ENCODE data around the gene CCER1.

Gene CCER1

DNA sequence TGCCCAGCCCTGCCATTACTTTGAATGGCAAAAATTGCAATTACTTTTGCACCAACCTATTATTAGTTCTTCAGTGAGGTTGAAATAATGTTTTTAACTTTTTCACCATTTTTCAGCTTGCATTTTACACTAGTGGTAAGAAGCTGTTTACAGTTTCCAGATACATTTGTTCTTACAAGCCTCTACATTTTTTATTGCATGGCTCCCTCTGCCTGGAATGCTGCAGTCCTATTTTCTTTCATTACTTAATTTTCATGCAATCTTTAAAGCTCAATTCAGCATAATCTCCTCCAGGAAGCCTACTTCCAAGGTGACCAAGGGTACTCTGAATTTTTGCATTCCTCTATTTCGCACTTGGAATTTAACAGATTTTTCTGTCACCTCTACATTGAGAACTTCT is 33.4 kb downstream of the CCER1 start:
- DNase-seq (ENCODE audit: low read depth in 1 of 2, low spot score in 1 of 2), result no peak

DNA sequence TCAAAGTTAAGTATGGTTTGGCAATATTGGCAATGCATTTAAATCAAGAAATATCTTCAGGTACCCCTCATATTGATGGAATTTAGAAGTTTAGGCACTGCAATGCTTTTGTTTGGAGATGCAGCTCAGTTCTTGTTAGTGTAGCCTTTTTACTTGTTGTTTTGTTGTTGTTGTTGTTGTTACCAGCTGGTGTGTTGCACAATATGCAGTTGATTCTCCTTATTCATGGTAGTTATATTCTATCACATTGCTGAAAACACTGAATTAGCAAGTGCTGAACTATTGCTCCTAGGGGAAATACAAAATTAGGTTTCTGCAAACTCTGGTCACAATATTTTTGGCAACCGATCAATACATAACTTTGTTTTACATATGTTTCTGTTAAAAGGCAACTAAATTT is 34.8 kb downstream of the CCER1 start:
- no peak for DNase-seq (ENCODE audit: low read depth in 1 of 2, low spot score in 1 of 2)

DNA sequence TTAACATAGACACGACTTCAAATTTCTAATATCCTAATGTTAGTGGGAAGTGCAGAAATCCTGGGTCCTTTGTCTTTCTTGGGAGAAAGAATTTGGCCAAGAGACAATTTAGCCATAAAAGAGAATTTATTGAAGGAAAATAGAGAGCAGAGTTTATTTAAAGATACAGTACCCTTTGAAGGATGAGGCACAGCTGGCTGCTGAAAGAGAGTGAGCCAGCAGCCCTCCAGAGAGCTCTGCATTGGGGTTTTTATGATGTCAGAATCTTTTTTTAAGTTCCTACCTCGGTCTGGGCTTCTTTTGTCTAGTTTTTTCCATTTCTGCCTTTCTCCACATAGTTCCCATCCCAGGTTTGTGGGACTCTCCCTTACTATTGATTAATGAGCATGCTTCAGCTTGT is 37.5 kb downstream of the CCER1 start:
- no peak for DNase-seq (ENCODE audit: low read depth in 1 of 2, low spot score in 1 of 2)

- no peak for DNase-seq (ENCODE audit: low read depth in 1 of 2, low spot score in 1 of 2)
Measured at GRCh38 chr12:90916516-90916915, 38.5 kb downstream of the CCER1 start.

- DNase-seq (ENCODE audit: low read depth in 1 of 2, low spot score in 1 of 2), result no peak
Measured at GRCh38 chr12:90915353-90915752, 39.6 kb downstream of the CCER1 start.

GRCh38 chr12:90910958-90911357 is 44.0 kb downstream of the CCER1 start:
- DNase-seq (ENCODE audit: low read depth in 1 of 2, low spot score in 1 of 2), result no peak

GRCh38 chr12:90909069-90909770 is 45.8 kb downstream of the CCER1 start:
- no peak for DNase-seq (ENCODE audit: low read depth in 1 of 2, low spot score in 1 of 2)

DNA sequence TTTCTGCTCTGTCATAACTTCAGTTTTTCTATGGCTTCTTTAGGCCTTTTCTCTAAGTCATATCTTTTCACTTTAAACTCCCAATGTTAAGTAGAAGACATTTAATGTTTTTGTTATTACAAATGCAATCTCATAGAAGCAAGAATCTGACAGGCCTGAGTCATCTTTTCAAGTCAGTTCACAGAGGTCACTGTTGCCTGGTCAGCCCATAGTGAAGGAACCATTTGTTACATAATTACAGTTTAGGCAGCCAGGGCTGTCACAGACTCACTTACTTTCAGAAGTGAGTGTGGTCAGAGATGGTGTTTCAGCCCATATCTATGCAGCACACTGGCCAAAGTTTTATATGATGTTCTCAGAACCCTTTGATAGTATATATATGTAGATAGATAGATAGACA is 46.5 kb downstream of the CCER1 start:
- DNase-seq (ENCODE audit: low read depth in 1 of 2, low spot score in 1 of 2), result no peak

DNA sequence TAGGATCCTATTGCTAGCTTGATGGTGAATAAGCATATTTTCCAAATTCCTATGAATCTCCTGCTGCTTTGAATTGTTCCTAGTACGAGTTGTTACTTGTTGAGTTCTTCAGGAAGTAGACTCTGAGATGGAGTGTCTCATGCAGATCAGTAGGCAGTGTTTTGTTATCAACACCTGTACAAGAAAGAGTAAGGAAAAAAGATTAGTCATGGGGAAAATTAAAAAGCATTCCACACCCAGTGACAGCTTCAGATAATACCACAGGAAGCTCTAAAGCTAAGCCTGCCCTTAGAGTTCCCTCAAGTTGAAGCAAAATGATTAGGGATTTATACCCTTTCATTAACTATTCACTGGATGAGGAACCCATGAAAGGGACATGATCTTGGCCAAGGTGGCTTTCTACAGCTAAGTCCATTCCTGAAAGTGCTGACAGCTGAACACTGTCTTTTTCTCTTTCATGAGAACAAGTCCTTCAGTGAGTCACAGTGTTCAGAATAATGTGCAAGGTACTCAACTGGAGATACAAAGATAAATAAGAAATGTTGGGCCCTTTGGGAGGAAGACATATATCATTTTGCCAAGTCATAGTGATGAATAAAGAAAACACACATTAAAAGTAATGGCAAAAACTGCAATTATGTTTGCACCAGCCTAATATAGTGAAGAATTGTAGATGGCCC is 49.1 kb downstream of the CCER1 start:
- no peak for DNase-seq (ENCODE audit: low read depth in 1 of 2, low spot score in 1 of 2)

GRCh38 chr12:90902596-90902995 is 52.4 kb downstream of the CCER1 start:
- DNase-seq (ENCODE audit: low read depth in 1 of 2, low spot score in 1 of 2), result no peak

Measured in activated CD4-positive, alpha-beta T cell treated with anti-CD3 and anti-CD28 coated beads, Interleukin-2, amount 50 U/mL, for 24 hours (primary cell).